Ishikawa (cell line): Measurements from ENCODE around the gene C1orf50.

Experiments used
- CEBPB ChIP-seq: IDR thresholded peaks from 2 replicates; pipeline ENCODE4 v1.6.1; 2012
- CREB1 ChIP-seq: IDR thresholded peaks from 2 replicates; pipeline ENCODE4 v1.6.1; 2012; ENCODE audit warnings: low read depth
- EGR1 ChIP-seq: IDR thresholded peaks from 2 replicates; pipeline ENCODE4 v1.6.1; 2012
- EP300 ChIP-seq: IDR thresholded peaks from 2 replicates; pipeline ENCODE4 v1.6.1; 2012; ENCODE audit warnings: borderline replicate concordance
- FOXM1 ChIP-seq: IDR thresholded peaks from 2 replicates; pipeline ENCODE4 v1.6.1; 2012; ENCODE audit warnings: low read depth, borderline replicate concordance
- NFIC ChIP-seq: IDR thresholded peaks from 2 replicates; pipeline ENCODE4 v1.6.1; 2012
- RAD21 ChIP-seq: IDR thresholded peaks from 2 replicates; pipeline ENCODE4 v1.6.1; 2012; ENCODE audit warnings: low read depth
- REST ChIP-seq: IDR thresholded peaks from 2 replicates; pipeline ENCODE4 v1.6.1; 2012; ENCODE audit warnings: low read depth, mild to moderate bottlenecking
- TAF1 ChIP-seq: IDR thresholded peaks from 2 replicates; pipeline ENCODE4 v1.6.1; 2012; ENCODE audit warnings: low read depth, mild to moderate bottlenecking
- USF1 ChIP-seq: IDR thresholded peaks from 2 replicates; pipeline ENCODE4 v1.6.1; 2012
- YY1 ChIP-seq: IDR thresholded peaks from 2 replicates; pipeline ENCODE4 v1.6.1; 2012; ENCODE audit warnings: low read depth
- ZBTB7A ChIP-seq: IDR thresholded peaks from 2 replicates; pipeline ENCODE4 v1.6.1; 2012; ENCODE audit warnings: low read depth
- TF ChIP-seq, protein P1 (sequence below): IDR thresholded peaks from 2 replicates; pipeline ENCODE4 v1.6.1; 2012

- TF ChIP-seq USF1 = no peak
- TF ChIP-seq EP300 = no peak
- TF ChIP-seq EGR1 = no peak
- TF ChIP-seq RAD21 = peak; percentile 68
- TF ChIP-seq, protein P1, sequence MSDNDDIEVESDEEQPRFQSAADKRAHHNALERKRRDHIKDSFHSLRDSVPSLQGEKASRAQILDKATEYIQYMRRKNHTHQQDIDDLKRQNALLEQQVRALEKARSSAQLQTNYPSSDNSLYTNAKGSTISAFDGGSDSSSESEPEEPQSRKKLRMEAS = no peak
- no peak for TF ChIP-seq YY1
- no peak for TF ChIP-seq FOXM1
- TF ChIP-seq REST = no peak
- no peak for TF ChIP-seq CREB1
- no peak for TF ChIP-seq TAF1
- no peak for TF ChIP-seq NFIC
- no peak for TF ChIP-seq CEBPB
- TF ChIP-seq ZBTB7A = no peak
Measured at GRCh38 chr1:42747125-42747524, 19.9 kb upstream of the C1orf50 start.
